ENCODE data around the gene DCTN5. TPM values are rescaled to one million over a fixed set of nuclear protein-coding genes. Genes with fewer than 3 reads are reported as not detected.

DCTN5 gene
- total RNA-seq, 2 experiments from 2014 or later = 46.9 to 47.8 TPM

- intact Hi-C loops (cut with DNase I, micrococcal nuclease) = no loop called here
- no peaks in the 10 kb centered on the region for H3K9me3 ChIP-seq (ENCODE audit: control insufficient read depth in 1 of 2, insufficient read depth in 1 of 2, low read length in 2 of 2)
- H3K27me3 Mint-ChIP-seq = no peaks in the 10 kb centered on the region
- no peak for TF ChIP-seq CTCF (IDR thresholded peaks at IDR 0.05)
- DNase-seq = no peak
- H3K27me3 ChIP-seq (ENCODE audit: control insufficient read depth in 1 of 2, insufficient read depth in 2 of 2, low read length in 2 of 2) = no peaks in the 10 kb centered on the region
- H3K27ac ChIP-seq (ENCODE audit: low read depth in 1 of 2, low read length in 2 of 2) = no peak overlapping the region
- CTCF ChIA-PET = no interaction called here
- H3K4me3 Mint-ChIP-seq = no peak overlapping the region
- H3K36me3 Mint-ChIP-seq (ENCODE audit: low read depth) = peaks cover 97% of the 10 kb centered on the region
- H3K9me3 Mint-ChIP-seq = no peaks in the 10 kb centered on the region
- peaks cover 82% of the 10 kb centered on the region for H3K36me3 ChIP-seq (ENCODE audit: insufficient read depth, low read length)
- H3K4me1 ChIP-seq (ENCODE audit: insufficient read depth, low read length) = no peaks in the 10 kb centered on the region
- H3K4me3 ChIP-seq (ENCODE audit: low read length) = no peak overlapping the region
- POLR2A ChIA-PET = no interaction called here
- no peak for ATAC-seq (ENCODE audit: poor library complexity)
- no peaks in the 10 kb centered on the region for H3K4me1 Mint-ChIP-seq (ENCODE audit: low read depth)
- H3K27ac Mint-ChIP-seq = no peak overlapping the region
Observed at GRCh38 chr16:23666571-23667354, 25.5 kb downstream of the DCTN5 start.

GRCh38 chr16:23667355-23667659 is 26.0 kb downstream of the DCTN5 start:
- Histone ChIP-seq H3K4me1 (ENCODE audit: insufficient read depth, low read length) (no peaks in the 10 kb centered on the region), H3K27me3 (ENCODE audit: control insufficient read depth in 1 of 2, insufficient read depth in 2 of 2, low read length in 2 of 2) (no peaks in the 10 kb centered on the region), H3K9me3 (ENCODE audit: control insufficient read depth in 1 of 2, insufficient read depth in 1 of 2, low read length in 2 of 2) (no peaks in the 10 kb centered on the region), H3K27ac (ENCODE audit: low read depth in 1 of 2, low read length in 2 of 2) (no peak overlapping the region), H3K4me3 (ENCODE audit: low read length) (no peak overlapping the region), H3K36me3 (ENCODE audit: insufficient read depth, low read length) (peaks cover 77% of the 10 kb centered on the region)
- Mint-ChIP-seq H3K27ac (no peak overlapping the region), H3K4me1 (ENCODE audit: low read depth) (no peaks in the 10 kb centered on the region), H3K9me3 (no peaks in the 10 kb centered on the region), H3K4me3 (no peak overlapping the region), H3K36me3 (ENCODE audit: low read depth) (peaks cover 97% of the 10 kb centered on the region), H3K27me3 (no peaks in the 10 kb centered on the region)
- ChIA-PET POLR2A (no interaction called here), CTCF (no interaction called here)
- no peak for TF ChIP-seq CTCF (IDR thresholded peaks at IDR 0.05)
- no peak for DNase-seq
- intact Hi-C loops (cut with DNase I, micrococcal nuclease) = no loop called here
- ATAC-seq (ENCODE audit: poor library complexity) = no peak

GRCh38 chr16:23668225-23668624 is 27.0 kb downstream of the DCTN5 start:
- H3K27me3 Mint-ChIP-seq = no peaks in the 10 kb centered on the region
- H3K27me3 ChIP-seq (ENCODE audit: control insufficient read depth in 1 of 2, insufficient read depth in 2 of 2, low read length in 2 of 2) = no peaks in the 10 kb centered on the region
- H3K4me1 ChIP-seq (ENCODE audit: insufficient read depth, low read length) = no peaks in the 10 kb centered on the region
- peaks cover 68% of the 10 kb centered on the region for H3K36me3 ChIP-seq (ENCODE audit: insufficient read depth, low read length)
- H3K4me3 Mint-ChIP-seq = no peak overlapping the region
- no peak overlapping the region for H3K4me3 ChIP-seq (ENCODE audit: low read length)
- TF ChIP-seq CTCF (IDR thresholded peaks at IDR 0.05) = no peak
- POLR2A ChIA-PET = interaction anchor here (1.2 kb wide), 1 partner anchor 9 kb away, joined by 4 read pairs; no protein-coding TSS in a partner anchor
- H3K27ac Mint-ChIP-seq = no peak overlapping the region
- H3K36me3 Mint-ChIP-seq (ENCODE audit: low read depth) = peaks cover 90% of the 10 kb centered on the region
- DNase-seq (no peak), ATAC-seq (ENCODE audit: poor library complexity) (no peak)
- H3K9me3 ChIP-seq (ENCODE audit: control insufficient read depth in 1 of 2, insufficient read depth in 1 of 2, low read length in 2 of 2) = no peaks in the 10 kb centered on the region
- no peak overlapping the region for H3K27ac ChIP-seq (ENCODE audit: low read depth in 1 of 2, low read length in 2 of 2)
- intact Hi-C loops (cut with DNase I, micrococcal nuclease) = no loop called here
- CTCF ChIA-PET = no interaction called here
- H3K4me1 Mint-ChIP-seq (ENCODE audit: low read depth) = no peaks in the 10 kb centered on the region
- H3K9me3 Mint-ChIP-seq = no peaks in the 10 kb centered on the region
